Urinary bladder (tissue), 4 donors: ENCODE data around the gene DCP1B. TPM values are rescaled to one million over a fixed set of nuclear protein-coding genes. Genes with fewer than 3 reads are reported as not detected.

Experiments
- DNase-seq: peaks from one replicate; pipeline ENCODE4 v3.0.0-alpha.2; 2015; ENCODE audit errors: extremely low spot score
- H3K27ac ChIP-seq: one replicate; pipeline ENCODE4 v1.5.1; 2013; ENCODE audit warnings: low read depth, mild to moderate bottlenecking, moderate library complexity
- H3K36me3 ChIP-seq: one replicate; pipeline ENCODE4 v1.6.1; 2013; ENCODE audit warnings: mild to moderate bottlenecking, moderate library complexity; ENCODE audit not compliant: insufficient read depth
- H3K4me1 ChIP-seq: one replicate; pipeline ENCODE4 v1.6.1; 2013; ENCODE audit warnings: mild to moderate bottlenecking, moderate library complexity; ENCODE audit not compliant: insufficient read depth
- H3K4me3 ChIP-seq: one replicate; pipeline ENCODE4 v1.5.1; 2013; ENCODE audit warnings: low read depth, low read length
- WGBS: extraction: QIAGEN DNeasy Blood & Tissue Kit; methylation state at CpG from one replicate; pipeline ENCODE4 v1.1.7; 2013; 5-methylcytosine and 5-hydroxymethylcytosine counted together
- polyA plus RNA-seq: library from polyadenylated mRNA; stranded (reverse); fragments of 200-250 nt; gene quantifications from one replicate; pipeline ENCODE4 v1.2.3, GENCODE V29; 2013
- total RNA-seq: library from RNA; depleted of rRNA; stranded (reverse); fragments of >200 nt; gene quantifications from one replicate; pipeline ENCODE4 v1.2.3, GENCODE V29; 2014
- donor health status: healthy with polysubstance abuse.
- donor health status: healthy.

The DCP1B gene
- total and polyA plus RNA-seq, 2 donors, result 16.7 to 24.4 TPM

DNA sequence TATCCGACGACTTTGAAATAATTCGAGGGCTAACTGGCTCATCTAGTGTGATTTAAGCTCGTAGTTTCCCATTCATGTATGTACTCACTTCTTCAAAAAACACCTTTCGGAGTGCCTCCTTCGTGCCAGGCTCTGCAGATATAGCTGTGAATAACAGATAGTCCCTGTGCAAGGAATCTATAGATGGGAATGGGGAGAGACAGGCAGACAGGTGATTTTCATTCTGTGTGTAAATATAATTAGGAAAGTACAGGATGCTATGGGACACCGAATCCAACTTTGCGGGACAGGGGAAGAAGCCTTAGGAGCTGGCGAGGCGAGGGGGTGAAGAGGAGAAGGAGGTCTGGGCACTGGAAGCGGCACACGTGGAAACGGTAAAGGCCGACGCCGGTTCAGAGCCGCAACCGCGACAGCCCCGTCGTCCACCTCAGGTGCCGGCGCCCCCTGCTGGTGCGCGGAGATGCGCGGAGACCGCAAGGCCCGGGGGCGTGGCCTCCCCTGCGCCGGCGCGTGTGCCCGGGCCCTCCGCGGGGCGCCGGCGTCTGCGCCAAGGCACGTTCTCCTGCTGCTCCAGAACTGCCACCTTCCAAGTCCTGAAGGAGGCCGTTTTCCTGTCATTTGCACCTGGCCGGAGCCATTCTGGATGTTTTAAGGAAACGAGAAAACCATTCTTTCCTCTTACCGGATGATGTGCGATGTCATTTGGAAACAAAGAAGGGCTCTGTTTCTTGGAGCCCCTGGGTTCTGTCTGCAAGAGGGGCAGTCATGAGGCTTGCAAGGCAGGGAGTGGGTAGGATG, 30.6 kb upstream of the DCP1B start:
- no peaks in the 10 kb centered on the region for H3K4me1 ChIP-seq
- H3K27ac ChIP-seq, result no peak overlapping the region
- no peaks in the 10 kb centered on the region for H3K36me3 ChIP-seq
- 13% methylated on average over 47 of the region's 47 CpGs for WGBS
- no peak for DNase-seq
- no peak overlapping the region for H3K4me3 ChIP-seq

DNA sequence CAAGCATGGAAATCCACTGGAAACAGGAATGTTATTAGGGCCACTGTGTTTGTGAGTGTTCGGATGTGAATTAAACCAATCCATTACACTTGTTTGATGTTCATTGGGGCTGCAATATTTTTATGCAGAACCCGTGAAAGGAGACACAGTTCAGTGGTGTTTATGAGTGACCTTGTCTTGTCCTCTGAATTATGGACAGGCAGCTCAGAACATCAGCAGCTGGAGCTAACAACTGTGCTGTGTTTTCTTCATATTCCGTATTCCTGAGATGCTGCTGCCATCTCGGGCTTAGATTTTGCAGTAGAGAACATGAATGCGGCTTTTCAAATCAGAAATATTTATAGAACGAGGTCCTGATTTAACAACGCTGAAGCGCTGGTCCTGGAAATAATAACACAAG, 28.2 kb upstream of the DCP1B start:
- no peak for DNase-seq
- Histone ChIP-seq H3K4me3 (no peak overlapping the region), H3K4me1 (no peaks in the 10 kb centered on the region), H3K27ac (no peak overlapping the region), H3K36me3 (no peaks in the 10 kb centered on the region)
- WGBS, result 31% methylated on average over 8 of the region's 8 CpGs

DNA sequence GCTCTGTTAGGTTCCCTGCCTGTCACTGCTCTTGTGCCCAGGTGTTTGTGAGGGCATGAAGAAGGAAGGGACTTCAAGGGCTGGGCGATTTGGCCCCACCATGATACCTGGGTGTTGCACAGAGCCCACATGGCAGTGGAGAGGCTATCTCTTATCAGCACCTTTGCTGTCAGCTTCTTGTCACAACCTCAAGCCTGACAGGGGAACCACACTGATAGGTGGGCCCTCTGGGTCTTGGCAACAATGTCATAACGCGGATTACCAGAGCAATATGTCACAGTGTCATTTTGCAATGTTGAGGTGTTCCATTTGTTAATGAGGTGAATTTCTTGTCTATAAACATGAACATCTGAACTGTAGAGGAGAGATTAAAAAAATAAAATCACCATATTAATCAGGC, 25.6 kb upstream of the DCP1B start:
- H3K4me3 ChIP-seq, result no peak overlapping the region
- no peak for DNase-seq
- H3K27ac ChIP-seq, result no peak overlapping the region
- 98% methylated on average over 3 of the region's 3 CpGs for WGBS
- no peaks in the 10 kb centered on the region for H3K36me3 ChIP-seq
- no peaks in the 10 kb centered on the region for H3K4me1 ChIP-seq

DNA sequence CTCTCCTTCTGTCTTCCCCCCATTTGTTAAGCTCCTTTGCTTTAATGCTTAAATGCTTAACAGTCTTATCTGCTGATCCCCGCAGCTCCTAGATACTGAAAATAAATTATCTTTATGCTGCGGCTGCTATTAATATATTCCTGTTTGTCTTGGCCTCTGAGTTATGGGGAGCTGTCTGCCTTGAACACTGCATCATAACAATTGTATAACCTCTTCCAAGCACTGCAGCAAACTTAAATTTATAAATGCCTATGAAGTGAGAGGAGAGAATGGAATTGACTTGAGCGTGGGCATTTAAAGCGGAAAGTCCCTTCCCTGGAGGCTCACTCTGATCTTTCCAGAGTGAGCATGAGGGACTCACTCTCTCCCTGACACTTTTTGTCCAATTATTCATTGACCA, 23.1 kb upstream of the DCP1B start:
- H3K27ac ChIP-seq, result no peak overlapping the region
- no peaks in the 10 kb centered on the region for H3K36me3 ChIP-seq
- no peak for DNase-seq
- WGBS, result 38% methylated on average over 4 of the region's 4 CpGs
- no peaks in the 10 kb centered on the region for H3K4me1 ChIP-seq
- H3K4me3 ChIP-seq, result no peak overlapping the region

GRCh38 chr12:2023365-2023764, 19.1 kb upstream of the DCP1B start:
- WGBS, result 41% methylated on average over 3 of the region's 3 CpGs
- no peaks in the 10 kb centered on the region for H3K36me3 ChIP-seq
- H3K4me1 ChIP-seq, result no peaks in the 10 kb centered on the region
- DNase-seq, result no peak
- H3K4me3 ChIP-seq, result no peak overlapping the region
- H3K27ac ChIP-seq, result no peak overlapping the region

- Histone ChIP-seq H3K4me1 (no peaks in the 10 kb centered on the region), H3K36me3 (no peaks in the 10 kb centered on the region), H3K27ac (no peak overlapping the region), H3K4me3 (no peak overlapping the region)
- WGBS, result 95% methylated on average over 3 of the region's 3 CpGs
- DNase-seq, result no peak
Observed at GRCh38 chr12:2020511-2020910, 16.3 kb upstream of the DCP1B start.

DNA sequence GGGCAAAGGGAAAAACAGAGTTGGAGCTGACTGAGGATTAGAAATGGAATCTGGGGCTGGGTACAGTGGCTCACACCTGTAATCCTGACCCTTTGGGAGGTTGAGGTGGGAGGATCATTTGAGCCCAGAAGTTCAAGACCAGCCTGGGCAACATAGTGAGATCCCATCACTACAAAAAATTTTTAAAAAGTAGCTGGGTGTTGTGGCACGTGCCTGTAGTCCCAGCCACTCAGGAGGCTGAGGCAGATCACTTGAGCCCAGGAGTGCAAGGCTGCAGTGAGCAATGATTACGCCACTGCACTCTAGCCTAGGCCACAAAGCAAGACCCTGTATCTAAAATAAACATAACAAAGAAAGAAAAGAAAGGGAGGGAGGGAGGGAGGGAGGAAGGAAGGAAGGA, 14.9 kb upstream of the DCP1B start:
- H3K4me3 ChIP-seq, result no peak overlapping the region
- DNase-seq, result no peak
- H3K36me3 ChIP-seq, result no peaks in the 10 kb centered on the region
- 93% methylated on average over 2 of the region's 2 CpGs for WGBS
- H3K27ac ChIP-seq, result no peak overlapping the region
- no peaks in the 10 kb centered on the region for H3K4me1 ChIP-seq

- Histone ChIP-seq H3K4me1 (no peaks in the 10 kb centered on the region), H3K36me3 (no peaks in the 10 kb centered on the region), H3K4me3 (no peak overlapping the region), H3K27ac (no peak overlapping the region)
- DNase-seq, result no peak
- WGBS, result 82% methylated on average over 7 of the region's 7 CpGs
Observed at GRCh38 chr12:2018391-2018790, 14.1 kb upstream of the DCP1B start.

DNA sequence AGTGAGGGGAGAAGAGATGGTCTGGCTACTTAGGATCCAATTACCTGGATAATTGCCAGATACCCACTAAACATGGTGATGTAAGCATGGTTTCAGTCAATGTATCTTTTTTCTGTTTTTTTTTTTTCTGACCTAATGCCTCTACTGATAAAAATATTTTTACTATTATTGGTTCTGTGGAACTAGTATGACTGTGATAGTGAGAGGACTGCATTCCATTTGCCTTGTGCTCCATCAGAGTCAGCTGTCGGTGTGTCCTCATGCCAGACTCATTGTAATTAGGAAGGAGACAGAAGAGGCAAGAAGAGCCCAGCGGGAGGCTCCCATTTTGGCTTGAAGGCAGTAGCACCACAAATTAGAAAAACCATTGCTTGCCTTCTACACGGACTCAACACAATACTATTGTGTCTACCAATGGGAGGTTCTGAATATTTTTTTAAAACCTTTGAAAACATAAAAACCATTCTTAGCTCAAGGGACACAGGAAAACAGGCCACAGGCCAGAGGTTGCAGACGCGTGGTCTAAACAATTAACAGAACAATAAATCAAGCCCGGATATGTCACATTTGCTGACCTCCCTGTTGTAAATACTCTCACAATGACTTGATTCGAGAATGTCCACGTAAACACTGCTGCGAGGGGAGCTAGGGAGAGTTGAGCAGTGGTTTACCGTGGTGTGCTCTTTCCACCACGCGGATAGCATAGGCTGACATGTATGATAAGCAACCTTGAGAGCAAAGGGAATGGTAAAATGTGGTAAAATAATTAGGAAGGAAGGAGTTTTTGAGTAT, 13.5 kb upstream of the DCP1B start:
- WGBS, result 64% methylated on average over 12 of the region's 12 CpGs
- H3K4me1 ChIP-seq, result no peaks in the 10 kb centered on the region
- no peak overlapping the region for H3K4me3 ChIP-seq
- no peak for DNase-seq
- no peaks in the 10 kb centered on the region for H3K36me3 ChIP-seq
- H3K27ac ChIP-seq, result no peak overlapping the region

GRCh38 chr12:2016862-2017545, 12.7 kb upstream of the DCP1B start:
- no peak for DNase-seq
- Histone ChIP-seq H3K36me3 (no peaks in the 10 kb centered on the region), H3K4me3 (no peak overlapping the region), H3K4me1 (no peaks in the 10 kb centered on the region), H3K27ac (no peak overlapping the region)
- 89% methylated on average over 9 of the region's 9 CpGs for WGBS

GRCh38 chr12:2014231-2014630, 10.0 kb upstream of the DCP1B start:
- Histone ChIP-seq H3K27ac (no peak overlapping the region), H3K4me3 (no peak overlapping the region), H3K4me1 (no peaks in the 10 kb centered on the region), H3K36me3 (no peaks in the 10 kb centered on the region)
- DNase-seq, result no peak
- 52% methylated on average over 4 of the region's 4 CpGs for WGBS

- Histone ChIP-seq H3K4me1 (no peaks in the 10 kb centered on the region), H3K27ac (peak overlapping the region; percentile 3), H3K36me3 (no peaks in the 10 kb centered on the region), H3K4me3 (no peak overlapping the region)
- DNase-seq, result no peak
- 21% methylated on average over 4 of the region's 4 CpGs for WGBS
Observed at GRCh38 chr12:2013527-2014223, 9.4 kb upstream of the DCP1B start.

- Histone ChIP-seq H3K36me3 (no peaks in the 10 kb centered on the region), H3K4me1 (no peaks in the 10 kb centered on the region), H3K4me3 (no peak overlapping the region), H3K27ac (no peak overlapping the region)
- no peak for DNase-seq
- WGBS, result 62% methylated on average over 3 of the region's 3 CpGs
Observed at GRCh38 chr12:2013086-2013485, 8.8 kb upstream of the DCP1B start.
